ENCODE measurements around the gene PHACTR2.
"Not testable (repeated sequence)": the region's sequence is repeated elsewhere in the genome, so short reads cannot be mapped to it uniquely, and the experiment has no call there.

Gene PHACTR2

GRCh38 chr6:143842902-143843676, 165.3 kb downstream of the PHACTR2 start, which contains the start of gene LTV1:
Gene LTV1 (plus strand): TSS chr6:143843338. CDS start chr6:143843478, 140 bp downstream.
- H3K4me3 ChIP-seq (replicated peaks in 1 of 2; ENCODE audit: low read depth in 2 of 2, low read length in 2 of 2) = peak within 1 kb of the TSS; percentile 87 to 96
- DNase-seq (ENCODE audit: low read depth in 2 of 2) = peak; percentile 97
- TF ChIP-seq CTCF (IDR thresholded peaks at IDR 0.05; ENCODE audit: low read depth, low read length) = no peak

GRCh38 chr6:143843677-143843999, 165.9 kb downstream of the PHACTR2 start:
- peak overlapping the region; percentile 87 to 96 for H3K4me3 ChIP-seq (replicated peaks in 1 of 2; ENCODE audit: low read depth in 2 of 2, low read length in 2 of 2)
- DNase-seq (ENCODE audit: low read depth in 2 of 2) = no peak
- TF ChIP-seq CTCF (IDR thresholded peaks at IDR 0.05; ENCODE audit: low read depth, low read length) = no peak

- TF ChIP-seq CTCF (IDR thresholded peaks at IDR 0.05; ENCODE audit: low read depth, low read length) = no peak
- H3K4me3 ChIP-seq (replicated peaks in 1 of 2; ENCODE audit: low read depth in 2 of 2, low read length in 2 of 2) = peak overlapping the region; percentile 87 to 96
- DNase-seq (ENCODE audit: low read depth in 2 of 2) = peak; percentile 26 to 30
These were observed 166.2 kb downstream of the PHACTR2 start for GRCh38 chr6:143844006-143844405.

GRCh38 chr6:143845033-143845432, 167.3 kb downstream of the PHACTR2 start:
- TF ChIP-seq CTCF (IDR thresholded peaks at IDR 0.05; ENCODE audit: low read depth, low read length) = no peak
- no peak for DNase-seq (ENCODE audit: low read depth in 2 of 2)
- H3K4me3 ChIP-seq (replicated peaks in 1 of 2; ENCODE audit: low read depth in 2 of 2, low read length in 2 of 2) = no peak overlapping the region

GRCh38 chr6:143851706-143852105, 173.9 kb downstream of the PHACTR2 start:
- H3K4me3 ChIP-seq (replicated peaks in 1 of 2; ENCODE audit: low read depth in 2 of 2, low read length in 2 of 2); DNase-seq (ENCODE audit: low read depth in 2 of 2): not testable (repeated sequence)

- H3K4me3 ChIP-seq (replicated peaks in 1 of 2; ENCODE audit: low read depth in 2 of 2, low read length in 2 of 2); DNase-seq (ENCODE audit: low read depth in 2 of 2): not testable (repeated sequence)
These were observed 177.3 kb downstream of the PHACTR2 start for GRCh38 chr6:143855057-143855456.

GRCh38 chr6:143856762-143857161, 179.0 kb downstream of the PHACTR2 start:
- not testable (repeated sequence) for DNase-seq (ENCODE audit: low read depth in 2 of 2)

GRCh38 chr6:143857651-143858050, 179.9 kb downstream of the PHACTR2 start:
- TF ChIP-seq CTCF (IDR thresholded peaks at IDR 0.05; ENCODE audit: low read depth, low read length) = no peak
- H3K4me3 ChIP-seq (replicated peaks in 1 of 2; ENCODE audit: low read depth in 2 of 2, low read length in 2 of 2) = no peak overlapping the region
- no peak for DNase-seq (ENCODE audit: low read depth in 2 of 2)

More at GRCh38 chr6:143856762-143857161, 179.0 kb downstream of the PHACTR2 start:
- not testable (repeated sequence) for H3K4me3 ChIP-seq (replicated peaks in 1 of 2; ENCODE audit: low read depth in 2 of 2, low read length in 2 of 2)
